GM12873 (cell line): ENCODE measurements around the gene SUCLG2.

Experiments used
- TF ChIP-seq, protein P1 (sequence below): IDR thresholded peaks from 2 replicates; pipeline ENCODE4 v1.5.1; 2012; ENCODE audit warnings: low read depth, mild to moderate bottlenecking, moderate library complexity, low read length, control low read depth; ENCODE audit not compliant: insufficient read depth; ENCODE audit errors: missing control alignments

SUCLG2 gene

DNA sequence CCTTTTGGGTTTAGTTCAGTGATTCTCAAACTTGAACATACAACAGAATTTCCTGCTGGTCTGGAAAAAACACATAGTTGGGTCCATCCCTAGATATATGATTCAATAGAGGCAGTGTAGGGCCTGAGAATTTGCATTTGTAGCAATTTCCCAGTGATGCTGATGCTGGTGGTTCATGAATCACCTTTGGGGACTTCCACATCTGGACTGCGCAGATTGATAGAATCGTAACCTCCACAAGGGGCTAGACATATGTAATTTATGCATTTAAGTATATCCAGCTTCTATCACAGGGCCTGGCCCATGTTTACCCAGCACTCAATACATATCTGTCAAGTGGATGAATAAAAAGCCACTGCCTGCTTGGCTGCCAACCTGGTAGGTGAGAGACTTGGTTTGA lies 33.8 kb upstream of the SUCLG2 start:
- TF ChIP-seq, protein P1, sequence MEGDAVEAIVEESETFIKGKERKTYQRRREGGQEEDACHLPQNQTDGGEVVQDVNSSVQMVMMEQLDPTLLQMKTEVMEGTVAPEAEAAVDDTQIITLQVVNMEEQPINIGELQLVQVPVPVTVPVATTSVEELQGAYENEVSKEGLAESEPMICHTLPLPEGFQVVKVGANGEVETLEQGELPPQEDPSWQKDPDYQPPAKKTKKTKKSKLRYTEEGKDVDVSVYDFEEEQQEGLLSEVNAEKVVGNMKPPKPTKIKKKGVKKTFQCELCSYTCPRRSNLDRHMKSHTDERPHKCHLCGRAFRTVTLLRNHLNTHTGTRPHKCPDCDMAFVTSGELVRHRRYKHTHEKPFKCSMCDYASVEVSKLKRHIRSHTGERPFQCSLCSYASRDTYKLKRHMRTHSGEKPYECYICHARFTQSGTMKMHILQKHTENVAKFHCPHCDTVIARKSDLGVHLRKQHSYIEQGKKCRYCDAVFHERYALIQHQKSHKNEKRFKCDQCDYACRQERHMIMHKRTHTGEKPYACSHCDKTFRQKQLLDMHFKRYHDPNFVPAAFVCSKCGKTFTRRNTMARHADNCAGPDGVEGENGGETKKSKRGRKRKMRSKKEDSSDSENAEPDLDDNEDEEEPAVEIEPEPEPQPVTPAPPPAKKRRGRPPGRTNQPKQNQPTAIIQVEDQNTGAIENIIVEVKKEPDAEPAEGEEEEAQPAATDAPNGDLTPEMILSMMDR: no peak

DNA sequence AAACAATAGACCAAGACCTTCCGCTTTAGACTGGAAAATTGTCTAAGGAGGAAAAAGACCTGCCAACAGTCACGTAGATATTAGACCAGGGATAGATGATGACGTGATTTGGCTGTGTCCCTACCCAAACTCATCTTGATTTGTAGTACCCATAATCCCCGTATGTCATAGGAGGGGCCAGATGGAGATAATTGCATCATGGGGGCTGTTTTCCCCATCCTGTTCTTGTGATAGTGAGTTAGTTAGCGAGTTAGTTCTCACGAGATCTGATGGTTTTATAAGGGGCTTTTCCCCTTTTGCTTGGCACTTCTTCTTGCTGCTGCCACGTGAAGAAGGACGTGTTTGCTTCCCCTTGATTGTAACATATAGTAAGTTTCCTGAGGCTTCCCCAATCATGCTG lies 31.7 kb upstream of the SUCLG2 start:
- TF ChIP-seq, protein P1: no peak

DNA sequence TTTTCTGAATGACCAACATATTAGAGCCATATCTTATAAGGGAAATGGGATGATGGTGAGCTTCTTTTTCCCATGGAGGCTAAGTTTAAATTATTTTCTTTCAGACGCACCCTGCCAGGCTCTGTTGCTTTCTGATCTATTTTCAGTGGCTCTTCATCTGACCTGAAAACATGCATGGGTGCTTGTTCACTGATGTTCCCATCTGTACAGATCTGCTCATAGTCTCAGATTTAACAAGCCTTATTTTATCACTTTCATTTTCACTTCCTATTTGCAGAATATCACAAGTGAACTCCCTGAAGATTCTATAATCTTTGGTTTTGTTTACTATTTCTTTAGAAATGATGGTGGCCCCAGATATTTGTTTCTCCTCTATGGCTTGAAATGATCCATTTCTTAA lies 31.1 kb upstream of the SUCLG2 start:
- TF ChIP-seq, protein P1: no peak

DNA sequence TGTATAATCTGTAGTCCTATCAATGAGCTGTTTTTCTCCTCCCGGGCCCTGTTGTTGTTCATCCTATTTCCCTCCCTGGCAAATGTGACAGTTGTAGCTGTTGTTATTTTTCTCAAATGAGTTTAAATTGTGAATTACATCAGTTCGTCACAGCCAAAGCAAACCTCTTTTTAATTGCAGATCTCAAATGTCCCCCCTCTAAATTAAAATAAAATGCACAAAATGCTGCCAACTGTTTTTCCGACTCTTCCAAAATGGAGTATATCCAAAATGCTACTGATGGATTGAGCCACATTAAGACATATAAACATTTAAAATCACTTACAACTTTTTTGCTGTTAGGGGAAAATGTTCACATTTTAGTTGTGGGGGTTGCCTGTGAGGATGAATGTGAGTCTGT lies 29.8 kb upstream of the SUCLG2 start:
- TF ChIP-seq, protein P1: no peak

DNA sequence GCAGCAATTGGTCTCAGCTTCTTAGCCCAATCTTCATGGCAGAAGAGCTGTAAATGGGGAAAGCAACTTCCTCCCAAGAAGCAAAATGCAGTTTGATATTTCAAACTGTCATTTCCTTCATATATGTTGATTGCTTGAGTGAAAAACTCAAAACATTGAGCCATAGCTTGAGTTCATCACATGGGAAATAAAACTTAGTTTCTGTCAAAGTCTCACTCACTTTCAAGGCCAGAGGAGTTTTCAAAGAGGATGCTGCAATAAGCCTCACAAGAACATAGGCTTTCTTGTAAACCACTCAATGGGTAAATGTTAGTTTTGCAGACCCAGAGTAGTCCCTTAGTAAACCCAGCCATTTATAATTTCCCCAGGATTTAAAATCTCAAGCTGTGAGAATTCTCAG lies 29.1 kb upstream of the SUCLG2 start:
- TF ChIP-seq, protein P1: no peak

DNA sequence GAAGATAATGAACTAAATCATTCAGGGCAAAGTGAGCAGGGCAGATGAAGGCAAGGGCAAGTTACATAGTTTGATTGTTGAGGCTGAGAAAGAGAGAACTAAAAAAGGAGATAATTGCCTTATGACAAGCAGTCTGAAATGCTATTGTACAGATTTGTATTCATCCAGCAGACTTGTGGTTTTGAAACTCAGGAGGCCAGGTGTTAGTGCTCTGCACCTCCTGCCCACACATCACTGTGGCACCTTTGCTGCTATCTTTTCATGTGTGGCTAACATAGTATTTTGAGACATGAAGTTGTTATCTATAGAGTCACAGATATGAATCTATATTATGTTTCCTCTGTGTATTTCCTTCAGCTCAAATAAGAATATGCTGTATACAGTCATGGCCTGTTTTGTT lies 24.3 kb upstream of the SUCLG2 start:
- TF ChIP-seq, protein P1: no peak

DNA sequence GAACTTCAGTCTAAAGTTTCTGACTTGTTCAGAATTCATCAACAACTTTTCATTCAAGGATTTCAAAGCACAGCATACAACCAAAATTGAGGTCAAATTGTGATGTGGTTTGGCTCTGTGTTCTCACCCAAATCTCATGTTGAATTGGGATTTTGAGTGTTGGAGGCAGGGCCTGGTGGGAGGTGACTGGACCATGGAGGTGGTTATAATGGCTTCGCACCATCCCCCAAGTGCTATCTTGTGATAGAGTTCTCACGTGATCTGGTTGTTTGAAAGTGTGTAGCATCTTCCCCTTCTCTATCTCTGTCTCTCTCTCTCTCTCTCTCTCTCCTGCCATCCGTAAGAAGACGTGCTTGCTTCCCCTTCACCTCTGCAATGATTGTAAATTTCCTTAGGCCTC lies 19.6 kb upstream of the SUCLG2 start:
- TF ChIP-seq, protein P1: no peak
